IMR-90 (cell line): ENCODE data around the gene HYLS1. TPM values are rescaled to one million over a fixed set of nuclear protein-coding genes. Genes with fewer than 3 reads are reported as not detected.

Experiments used
- ATAC-seq: fragments of 200-7000 bp; cut with Tn5 transposase; 2 replicates; pipeline ENCODE4 v1.9.1; 2020; ENCODE audit warnings: low read depth, mild to moderate bottlenecking, moderate library complexity
- BruUV-seq: library from RNA; stranded (reverse); fragments of 400-500 nt; replicated peaks from 2 replicates; lab custom pipeline; 2021; lab: Mats Ljungman, UMichigan
- CTCF ChIA-PET: fragments of 300-600 bp; formaldehyde crosslinking; extraction: SDS; loops from one replicate; lab custom pipeline; 2021; ENCODE audit warnings: antibody characterized with exemption; lab: Yijun Ruan, JAX
- POLR2A ChIA-PET: fragments of 300-600 bp; sonication (Branson Sonifier 250); formaldehyde crosslinking; loops from one replicate; lab custom pipeline; 2022; ENCODE audit warnings: antibody characterized with exemption; ENCODE audit not compliant: unreplicated experiment; lab: Charles Lee
- DNase-seq: peaks from one replicate; pipeline ENCODE4 v3.0.0; 2013
- H2AFZ ChIP-seq: replicated peaks from 2 replicates; pipeline ENCODE3; 2013; ENCODE audit warnings: low read length, mild to moderate bottlenecking; ENCODE audit not compliant: poor library complexity
- H2AK5ac ChIP-seq: 2 replicates; pipeline ENCODE4 v1.6.1; 2013; ENCODE audit warnings: low read depth, low read length, inconsistent platforms
- H2AK9ac ChIP-seq: replicated peaks from 2 replicates; pipeline ENCODE3; 2013; ENCODE audit warnings: mild to moderate bottlenecking, low read depth, low read length, moderate library complexity; ENCODE audit not compliant: poor library complexity
- H2BK120ac ChIP-seq: 2 replicates; pipeline ENCODE4 v1.6.1; 2013; ENCODE audit warnings: low read depth, low read length, inconsistent platforms
- H2BK15ac ChIP-seq: 3 replicates; pipeline ENCODE4 v1.6.1; 2013; ENCODE audit warnings: low read depth, low read length, inconsistent platforms
- H2BK20ac ChIP-seq: 2 replicates; pipeline ENCODE4 v1.6.1; 2013; ENCODE audit warnings: low read depth, mild to moderate bottlenecking, inconsistent platforms, low read length, moderate library complexity
- H2BK5ac ChIP-seq: 2 replicates; pipeline ENCODE4 v1.6.1; 2013; ENCODE audit warnings: mild to moderate bottlenecking, low read depth, low read length, inconsistent platforms; ENCODE audit not compliant: poor library complexity, severe bottlenecking
- H3K14ac ChIP-seq: replicated peaks from 2 replicates; pipeline ENCODE4 v1.6.1; 2013; ENCODE audit warnings: low read depth, low read length, inconsistent platforms
- H3K18ac ChIP-seq: 2 replicates; pipeline ENCODE4 v1.6.1; 2013; ENCODE audit warnings: low read depth, low read length, control low read depth
- H3K23ac ChIP-seq: 2 replicates; pipeline ENCODE4 v1.6.1; 2013; ENCODE audit warnings: low read depth, low read length, inconsistent platforms
- H3K27ac ChIP-seq: 2 replicates; pipeline ENCODE4 v1.5.1; 2013; ENCODE audit warnings: mild to moderate bottlenecking, control low read depth, low read length; ENCODE audit not compliant: insufficient read depth
- H3K27me3 ChIP-seq: 2 replicates; pipeline ENCODE4 v1.6.1; 2013; ENCODE audit warnings: low read length; ENCODE audit not compliant: control insufficient read depth, insufficient read depth
- H3K36me3 ChIP-seq: 2 replicates; pipeline ENCODE4 v1.6.1; 2013; ENCODE audit warnings: low read length, mixed read lengths; ENCODE audit not compliant: control insufficient read depth, insufficient read depth
- H3K4ac ChIP-seq: 2 replicates; pipeline ENCODE4 v1.6.1; 2013; ENCODE audit warnings: low read depth, low read length, inconsistent platforms
- H3K4me1 ChIP-seq: 2 replicates; pipeline ENCODE4 v1.6.1; 2013; ENCODE audit warnings: low read length, mixed read lengths; ENCODE audit not compliant: control insufficient read depth, insufficient read depth
- H3K4me2 ChIP-seq: 2 replicates; pipeline ENCODE4 v1.6.1; 2013; ENCODE audit warnings: low read depth, mild to moderate bottlenecking, control low read depth, low read length, moderate library complexity
- H3K4me3 ChIP-seq: 2 replicates; pipeline ENCODE4 v1.5.1; 2013; ENCODE audit warnings: low read depth, mild to moderate bottlenecking, control low read depth, low read length, moderate library complexity; ENCODE audit not compliant: insufficient read depth
- H3K56ac ChIP-seq: 2 replicates; pipeline ENCODE4 v1.6.1; 2013; ENCODE audit warnings: low read length, inconsistent platforms; ENCODE audit not compliant: insufficient read depth; ENCODE audit errors: extremely low read depth
- H3K79me1 ChIP-seq, 2 experiments: 2 replicates each; pipeline ENCODE4 v1.6.1; 2013; ENCODE audit warnings: low read length in 2 of 2, inconsistent platforms in 1 of 2, low read depth in 1 of 2
- H3K9ac ChIP-seq: 2 replicates; pipeline ENCODE4 v1.6.1; 2013; ENCODE audit warnings: low read depth, low read length, control low read depth
- H3K9me1 ChIP-seq: 2 replicates; pipeline ENCODE4 v1.6.1; 2013; ENCODE audit warnings: low read length, inconsistent platforms; ENCODE audit not compliant: insufficient read depth
- H3K9me3 ChIP-seq: 2 replicates; pipeline ENCODE4 v1.6.1; 2013; ENCODE audit warnings: low read length; ENCODE audit not compliant: control insufficient read depth, insufficient read depth
- H4K20me1 ChIP-seq: 2 replicates; pipeline ENCODE4 v1.6.1; 2013; ENCODE audit warnings: low read length, inconsistent platforms; ENCODE audit not compliant: insufficient read depth
- H4K5ac ChIP-seq: 2 replicates; pipeline ENCODE4 v1.6.1; 2013; ENCODE audit warnings: mild to moderate bottlenecking, low read depth, low read length, control low read depth
- H4K8ac ChIP-seq, 2 experiments: 2 replicates each; pipeline ENCODE4 v1.6.1; 2013; ENCODE audit warnings: low read depth in 2 of 2, low read length in 2 of 2, control low read depth in 1 of 2, inconsistent platforms in 1 of 2
- H4K91ac ChIP-seq: 2 replicates; pipeline ENCODE4 v1.6.1; 2013; ENCODE audit warnings: low read depth, low read length, inconsistent platforms; ENCODE audit not compliant: insufficient read depth
- CEBPB ChIP-seq: IDR thresholded peaks from 2 replicates; pipeline ENCODE4 v1.6.1; 2012; ENCODE audit warnings: low read depth, low read length, improper control_type of control experiment
- CTCF ChIP-seq: conservative IDR thresholded peaks from 2 replicates; pipeline ENCODE4 v1.5.1; 2012; ENCODE audit warnings: mild to moderate bottlenecking, low read depth, low read length, improper control_type of control experiment
- ELK1 ChIP-seq: fragments of 150-350 bp; IDR thresholded peaks from 2 replicates; pipeline ENCODE4 v1.6.1; 2016; ENCODE audit warnings: low read depth, mild to moderate bottlenecking, low read length, moderate library complexity, borderline replicate concordance
- MAFK ChIP-seq: IDR thresholded peaks from 2 replicates; pipeline ENCODE4 v1.6.1; 2012; ENCODE audit warnings: low read depth, low read length, improper control_type of control experiment
- POLR2A ChIP-seq: IDR thresholded peaks from 2 replicates; pipeline ENCODE4 v1.6.1; 2012; ENCODE audit warnings: mild to moderate bottlenecking, low read depth, low read length
- RAD21 ChIP-seq: IDR thresholded peaks from 2 replicates; pipeline ENCODE4 v1.6.1; 2012; ENCODE audit warnings: low read length, improper control_type of control experiment
- RCOR1 ChIP-seq: IDR thresholded peaks from 2 replicates; pipeline ENCODE4 v1.6.1; 2012; ENCODE audit warnings: mild to moderate bottlenecking, low read length, improper control_type of control experiment; ENCODE audit not compliant: insufficient replicate concordance
- RFX5 ChIP-seq: IDR thresholded peaks from 2 replicates; pipeline ENCODE4 v1.8.0; 2012; ENCODE audit warnings: low read depth, mild to moderate bottlenecking, low read length, moderate library complexity
- SMC3 ChIP-seq: fragments of 150-350 bp; IDR thresholded peaks from 2 replicates; pipeline ENCODE4 v1.6.1; 2016; ENCODE audit warnings: low read depth, mild to moderate bottlenecking, antibody characterized with exemption, low read length, moderate library complexity
- WGBS, 2 experiments: methylation state at CpG; one replicate each; pipeline versions ENCODE4 v1.1.5 to v1.1.7; 2013; ENCODE audit warnings: missing lambda C conversion rate in 2 of 2; ENCODE audit not compliant: insufficient read length in 1 of 2; ENCODE audit errors: extremely low coverage in 2 of 2; 5-methylcytosine and 5-hydroxymethylcytosine counted together
- dilution Hi-C: fragments of 300-500 bp; cut with HindIII; formaldehyde crosslinking; loops from one replicate; pipeline ENCODE4 v1.14.3; 2018; ENCODE audit warnings: low sequenced_read_pairs; ENCODE audit not compliant: unreplicated experiment
- in situ Hi-C: fragments of 300-500 bp; cut with MboI; formaldehyde crosslinking; loops from 3 replicates; pipeline ENCODE4 v1.14.3; 2019; ENCODE audit warnings: low sequenced_read_pairs, inconsistent platforms, mixed read lengths
- intact Hi-C: fragments of 100-400 bp; cut with micrococcal nuclease; formaldehyde crosslinking; loops from 2 replicates; pipeline ENCODE4 v1.10.0; 2022
- polyA plus RNA-seq, 3 experiments: library from polyadenylated mRNA; depleted of rRNA; stranded (reverse); fragments of >200 nt; gene quantifications; 2 replicates each; pipeline ENCODE4 v1.2.3, GENCODE V29; 2012; ENCODE audit warnings: low replicate concordance in 1 of 3
- total RNA-seq: library from RNA; depleted of rRNA; stranded (reverse); fragments of >200 nt; gene quantifications from 2 replicates; pipeline ENCODE4 v1.2.3, GENCODE V29; 2012

Gene HYLS1
- total and polyA plus RNA-seq, 2 of the 4 experiments (the other 2 are of a cell fraction), result 5.1 to 8.1 TPM

- no peak overlapping the region for H3K14ac ChIP-seq
- no peak overlapping the region for H3K4me3 ChIP-seq
- no peak overlapping the region for H3K56ac ChIP-seq
- no peak overlapping the region for H3K27ac ChIP-seq
- ChIA-PET POLR2A (no interaction called here), CTCF (interaction anchor here (0.6 kb wide), 2 partner anchors 248 to 367 kb away, joined by 3 to 4 read pairs; no protein-coding TSS in a partner anchor)
- H4K8ac ChIP-seq, result no peak overlapping the region
- H4K91ac ChIP-seq, result no peak overlapping the region
- no peak overlapping the region for H2AK9ac ChIP-seq
- no peaks in the 10 kb centered on the region for H4K20me1 ChIP-seq
- 0% methylated on average over 1 of the region's 8 CpGs; no CpG with 5 or more reads in 1 of the 2 experiments for WGBS, 2 experiments
- no TSS peak for BruUV-seq
- no peak for TF ChIP-seq RFX5
- TF ChIP-seq CTCF, result peak; percentile 82
- no peak for TF ChIP-seq ELK1
- peak; percentile 84 for TF ChIP-seq RAD21
- no peak for TF ChIP-seq RCOR1
- no peak for TF ChIP-seq MAFK
- TF ChIP-seq POLR2A, result no peak
- peak; percentile 60 for TF ChIP-seq SMC3
- TF ChIP-seq CEBPB, result no peak
- H3K4me1 ChIP-seq, result no peaks in the 10 kb centered on the region
- no peak overlapping the region for H4K5ac ChIP-seq
- no peak overlapping the region for H2BK15ac ChIP-seq
- no peak overlapping the region for H2BK20ac ChIP-seq
- H3K27me3 ChIP-seq, result peaks cover 2% of the 10 kb centered on the region
- no peaks in the 10 kb centered on the region for H3K9me3 ChIP-seq
- in situ Hi-C loops (loop anchor here (10.0 kb wide), 2 partner anchors 250 to 440 kb away; partner anchors contain the start of gene CHEK1), intact Hi-C loops (loop anchor here (1.0 to 10.0 kb wide), 8 partner anchors 248 to 912 kb away; partner anchors contain the start of genes EI24 and FEZ1), dilution Hi-C loops (no loop called here)
- peak; percentile 70 for DNase-seq
- H2BK5ac ChIP-seq, result no peak overlapping the region
- H3K79me1 ChIP-seq, result no peaks in the 10 kb centered on the region
- H2BK120ac ChIP-seq, result no peak overlapping the region
- H3K18ac ChIP-seq, result no peak overlapping the region
- H3K9ac ChIP-seq, result no peak overlapping the region
- no peaks in the 10 kb centered on the region for H3K36me3 ChIP-seq
- no peak overlapping the region for H2AFZ ChIP-seq
- H3K23ac ChIP-seq, result no peak overlapping the region
- no peak overlapping the region for H3K4ac ChIP-seq
- H3K4me2 ChIP-seq, result 0 out of 2 replicates have a peak overlapping the region, but pooled peaks have one; percentile 16
- peak; percentile 98 for ATAC-seq
- no peak overlapping the region for H2AK5ac ChIP-seq
- no peaks in the 10 kb centered on the region for H3K9me1 ChIP-seq
Observed at GRCh38 chr11:125874556-125875124, 12.8 kb upstream of the HYLS1 start.
